Measurements from ENCODE around the gene UHRF2.

DNA sequence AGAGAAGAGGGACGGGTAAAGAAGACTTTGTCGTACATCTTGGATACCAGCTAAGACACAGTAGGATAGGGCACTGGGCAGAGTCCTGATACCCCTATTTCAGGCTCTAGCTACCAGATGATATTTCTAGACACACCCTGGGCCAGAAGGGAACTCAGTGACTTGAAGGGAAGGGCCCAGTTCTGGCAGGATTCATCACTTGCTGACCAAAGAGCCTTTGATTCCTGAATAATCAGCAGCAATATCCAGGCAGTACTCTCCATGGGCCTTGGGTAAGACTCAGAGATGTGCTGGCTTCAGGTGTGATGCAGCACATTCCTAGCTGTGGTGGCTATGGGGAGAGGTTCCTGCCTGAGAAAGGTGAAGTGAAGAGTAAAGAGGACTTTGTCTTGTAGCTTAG is 44.2 kb upstream of the UHRF2 start:
- TF ChIP-seq, protein P1, sequence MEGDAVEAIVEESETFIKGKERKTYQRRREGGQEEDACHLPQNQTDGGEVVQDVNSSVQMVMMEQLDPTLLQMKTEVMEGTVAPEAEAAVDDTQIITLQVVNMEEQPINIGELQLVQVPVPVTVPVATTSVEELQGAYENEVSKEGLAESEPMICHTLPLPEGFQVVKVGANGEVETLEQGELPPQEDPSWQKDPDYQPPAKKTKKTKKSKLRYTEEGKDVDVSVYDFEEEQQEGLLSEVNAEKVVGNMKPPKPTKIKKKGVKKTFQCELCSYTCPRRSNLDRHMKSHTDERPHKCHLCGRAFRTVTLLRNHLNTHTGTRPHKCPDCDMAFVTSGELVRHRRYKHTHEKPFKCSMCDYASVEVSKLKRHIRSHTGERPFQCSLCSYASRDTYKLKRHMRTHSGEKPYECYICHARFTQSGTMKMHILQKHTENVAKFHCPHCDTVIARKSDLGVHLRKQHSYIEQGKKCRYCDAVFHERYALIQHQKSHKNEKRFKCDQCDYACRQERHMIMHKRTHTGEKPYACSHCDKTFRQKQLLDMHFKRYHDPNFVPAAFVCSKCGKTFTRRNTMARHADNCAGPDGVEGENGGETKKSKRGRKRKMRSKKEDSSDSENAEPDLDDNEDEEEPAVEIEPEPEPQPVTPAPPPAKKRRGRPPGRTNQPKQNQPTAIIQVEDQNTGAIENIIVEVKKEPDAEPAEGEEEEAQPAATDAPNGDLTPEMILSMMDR (IDR thresholded peaks at IDR 0.05), result no peak
- no peak for TF ChIP-seq ZFX (IDR thresholded peaks at IDR 0.05; ENCODE audit: borderline replicate concordance)
